ENCODE data around the gene LIX1.
A peak's percentile ranks its signal among the peaks of the same experiment; 100 is the strongest.
"Not testable (repeated sequence)": the region's sequence is repeated elsewhere in the genome, so short reads cannot be mapped to it uniquely, and the experiment has no call there.

The LIX1 gene

DNA sequence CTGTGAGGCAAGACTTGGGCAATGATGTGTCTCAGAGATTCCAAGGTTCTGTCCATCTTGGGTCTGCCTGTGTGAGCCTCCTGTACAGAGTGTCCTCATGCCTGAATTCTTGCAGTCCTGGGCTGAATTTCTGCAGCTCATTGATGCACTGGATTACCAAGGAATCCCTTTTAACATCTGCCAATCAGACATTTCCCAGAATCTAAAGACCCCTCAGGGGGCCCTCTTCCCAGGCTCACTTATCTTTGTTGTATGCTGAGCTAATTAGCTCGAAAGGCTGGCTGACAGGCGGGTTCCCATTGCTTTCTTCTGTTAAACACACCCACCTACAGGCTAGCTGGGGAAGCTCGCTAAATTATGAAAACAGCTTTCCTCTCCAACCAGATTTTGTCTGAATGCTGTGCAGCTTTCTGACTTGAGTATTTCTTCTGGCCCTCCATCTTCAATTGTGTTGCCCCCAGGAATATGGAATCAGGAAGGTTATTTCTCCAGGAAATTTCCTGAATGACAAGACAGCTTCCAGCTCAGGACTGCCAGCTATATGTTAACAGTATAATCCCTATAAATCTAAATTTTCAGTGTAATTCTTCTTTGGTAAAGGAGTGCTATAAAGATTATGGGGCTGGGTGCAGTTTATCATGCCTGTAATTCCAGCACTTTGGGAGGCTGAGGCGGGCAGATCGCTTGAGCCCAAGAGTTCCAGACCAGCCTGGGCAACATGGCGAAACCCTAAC is at the start of gene LIX1:
Gene LIX1, minus strand, starts transcription at position 91 of the 734 bp plus-strand sequence. Its CDS starts 35 bp downstream, at position 56.
- DNase-seq = peak; percentile 52

DNA sequence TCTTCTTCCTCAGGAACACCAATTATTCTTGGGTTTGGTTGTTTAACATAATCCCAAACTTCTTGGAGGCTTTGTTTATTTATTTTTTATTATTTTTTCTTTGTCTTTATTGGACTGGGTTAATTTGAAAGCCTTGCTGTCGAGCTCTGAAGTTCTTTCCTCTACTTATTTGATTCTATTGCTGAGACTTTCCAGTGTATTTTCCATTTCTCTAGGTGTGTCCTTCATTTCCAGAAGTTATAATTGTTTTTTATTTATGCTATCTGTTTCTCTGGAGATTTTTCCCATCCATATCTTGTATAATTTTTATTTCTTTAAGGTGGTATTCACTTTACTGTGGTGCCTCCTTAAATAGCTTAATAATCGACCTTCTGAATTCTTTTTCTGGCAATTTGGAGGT is 49.5 kb upstream of the LIX1 start:
- no peak for DNase-seq

- not testable (repeated sequence) for DNase-seq
Observed at GRCh38 chr5:97189523-97189922, 47.1 kb upstream of the LIX1 start.

DNA sequence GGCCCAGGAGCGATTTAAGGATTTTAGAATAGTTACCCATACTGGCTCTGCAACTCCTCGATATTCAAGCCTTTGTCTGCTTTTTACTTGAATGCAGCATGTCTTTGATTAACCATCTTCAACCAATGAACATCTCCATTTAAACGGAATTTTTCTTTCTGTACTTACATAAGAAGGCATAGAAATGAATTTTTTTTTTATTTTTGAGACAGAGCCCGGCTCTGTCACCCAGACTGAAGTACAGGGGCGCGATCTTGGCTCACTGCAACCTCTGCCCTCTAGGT is 41.5 kb upstream of the LIX1 start:
- DNase-seq = no peak

DNA sequence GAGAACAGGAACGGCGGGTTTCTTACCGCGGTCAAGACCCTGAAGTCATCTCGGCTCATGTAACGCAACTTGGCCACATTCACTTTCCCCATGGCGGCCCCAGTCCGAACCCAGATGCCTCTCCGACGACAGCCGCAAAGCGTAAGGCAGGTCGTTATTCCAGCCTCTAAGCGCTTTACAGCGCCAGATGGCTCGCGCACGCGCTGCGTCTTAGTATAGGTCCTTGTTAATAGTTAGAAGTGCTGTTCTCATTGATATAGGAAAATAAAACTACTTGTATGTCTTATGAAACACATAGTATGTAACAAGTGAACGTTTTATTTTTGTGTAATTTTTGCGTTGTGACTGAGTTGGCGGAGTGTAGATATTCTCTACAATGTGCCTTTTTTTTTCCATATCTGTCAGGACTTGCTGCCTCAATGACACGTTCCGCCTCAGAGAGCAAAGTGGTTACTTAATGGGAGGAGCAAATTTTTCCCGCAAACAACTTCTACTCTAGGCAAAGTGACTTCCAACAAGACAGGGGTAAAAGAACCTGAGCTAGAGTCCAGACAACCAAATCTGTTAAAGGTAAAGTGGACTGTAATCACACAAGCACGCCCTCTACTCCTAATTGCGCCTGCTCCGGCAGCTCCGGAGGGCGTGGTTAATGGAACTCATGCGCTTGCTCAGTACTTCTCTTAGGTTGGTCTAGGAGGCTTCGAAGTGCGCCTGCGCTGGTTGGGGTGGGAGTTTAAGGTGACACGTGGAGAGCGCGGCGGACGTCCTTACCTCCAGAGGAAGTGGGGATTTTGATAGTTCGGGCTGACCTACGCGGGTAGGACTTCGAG is 40.9 kb upstream of the LIX1 start, which contains the start of gene RIOK2:
Gene RIOK2, minus strand, starts transcription at position 148 of the 830 bp plus-strand sequence. Its CDS starts 56 bp downstream, at position 92.
- DNase-seq = peak; percentile 97

DNA sequence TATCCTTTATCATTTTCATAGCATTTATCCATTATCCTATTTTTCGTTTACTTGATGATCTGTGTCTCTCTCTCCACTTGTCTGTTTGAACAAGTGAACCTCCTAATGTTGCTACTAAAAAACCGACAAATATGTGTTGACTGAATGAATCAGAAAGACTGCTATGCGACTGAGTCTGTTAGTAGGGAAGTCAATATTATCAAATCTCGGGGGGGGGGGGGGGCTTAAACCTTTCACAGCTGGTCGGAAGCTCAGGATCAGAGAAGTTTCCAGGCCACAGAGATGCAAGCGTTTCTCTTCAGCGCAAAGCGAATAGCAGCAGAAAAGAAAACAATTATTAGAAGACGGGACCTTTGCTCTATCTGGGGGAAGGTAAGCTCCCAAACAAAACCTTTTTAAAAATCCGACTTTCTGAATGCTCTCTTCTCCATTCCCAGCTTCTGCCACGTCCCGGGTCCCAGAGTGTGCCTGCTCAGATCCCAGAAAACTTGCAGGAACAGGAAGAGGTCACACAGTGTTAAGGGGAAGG is 40.2 kb upstream of the LIX1 start:
- DNase-seq = no peak

DNA sequence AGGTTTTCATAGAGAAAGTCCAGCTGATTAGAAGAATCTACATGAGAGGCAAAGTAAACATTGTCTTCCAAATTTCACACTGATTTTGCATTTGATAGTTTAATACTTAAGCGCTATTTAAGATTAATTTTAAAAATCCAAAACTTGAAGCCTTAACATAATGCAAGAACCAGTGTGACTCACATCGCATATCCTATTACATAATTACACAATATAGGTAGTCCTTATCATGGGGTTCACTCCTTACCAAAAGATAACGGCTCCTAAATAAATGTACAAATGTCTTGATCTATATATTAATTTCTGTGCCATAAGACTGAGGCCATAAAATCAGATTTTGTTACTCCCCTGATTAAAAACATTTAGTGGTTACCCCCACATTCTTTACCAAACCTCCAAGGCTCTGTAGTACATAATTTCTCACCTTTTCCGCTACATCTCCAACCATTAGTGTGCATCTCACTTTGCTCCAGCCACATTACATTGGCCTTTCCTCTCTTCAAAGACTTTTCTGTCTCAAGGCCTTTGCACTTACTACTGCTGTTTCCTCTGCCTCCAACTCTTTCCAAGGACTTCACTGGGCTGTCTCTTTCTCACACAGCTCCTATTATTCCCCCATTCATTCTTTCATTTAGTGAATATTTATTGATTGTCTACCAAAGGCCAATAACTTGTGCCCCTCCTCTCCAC is 39.6 kb upstream of the LIX1 start:
- no peak for DNase-seq

GRCh38 chr5:97179457-97179856 is 37.0 kb upstream of the LIX1 start:
- not testable (repeated sequence) for DNase-seq

- no peak for DNase-seq
Observed at GRCh38 chr5:97172227-97172626, 29.8 kb upstream of the LIX1 start.

GRCh38 chr5:97171703-97172102 is 29.3 kb upstream of the LIX1 start:
- DNase-seq = no peak

DNA sequence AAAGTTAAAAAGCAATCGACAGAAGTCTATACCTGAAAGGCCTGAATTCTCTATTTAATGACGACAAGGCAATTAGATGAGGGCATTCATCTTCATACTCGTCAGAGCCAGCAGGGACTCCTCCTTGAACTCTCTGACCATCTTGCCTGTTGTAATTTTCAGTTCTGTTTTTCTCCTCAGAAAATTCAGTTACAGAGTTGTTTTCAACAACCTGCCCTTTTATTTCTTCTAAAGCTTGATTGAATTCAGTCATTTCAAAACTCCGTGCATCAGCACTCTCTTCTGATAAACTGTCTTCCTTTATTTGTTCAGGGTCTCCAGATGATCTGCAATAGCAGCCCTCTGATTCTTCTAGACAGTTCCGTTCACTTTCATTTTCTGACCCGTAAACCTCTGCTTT is 25.0 kb upstream of the LIX1 start:
- no peak for DNase-seq

GRCh38 chr5:97165726-97166125 is 23.3 kb upstream of the LIX1 start:
- DNase-seq = no peak

- no peak for DNase-seq
Observed at GRCh38 chr5:97164846-97165245, 22.4 kb upstream of the LIX1 start.

DNA sequence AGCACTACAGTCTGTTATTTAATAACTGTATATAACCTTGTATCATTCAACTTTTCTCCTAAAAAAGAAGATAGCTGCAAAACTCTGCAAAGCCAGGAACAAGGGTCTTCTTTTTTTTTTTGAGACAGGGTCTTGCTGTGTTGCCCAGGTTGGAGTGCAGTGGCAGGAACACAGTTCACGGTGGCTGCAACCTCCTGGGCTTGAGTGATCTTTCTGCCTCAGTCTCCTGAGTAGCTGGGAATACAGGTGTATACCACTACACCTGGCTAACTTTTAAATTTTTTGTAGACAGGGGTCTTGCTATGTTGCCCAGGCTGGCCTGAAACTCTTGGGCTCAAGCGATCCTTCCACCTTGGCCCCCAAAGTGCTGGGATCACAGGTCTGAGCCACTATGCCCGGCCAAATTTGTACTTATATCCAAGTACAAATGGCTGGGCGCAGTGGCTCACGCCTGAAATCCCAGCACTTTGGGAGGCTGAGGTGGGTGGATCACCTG is 21.4 kb upstream of the LIX1 start:
- no peak for DNase-seq

DNA sequence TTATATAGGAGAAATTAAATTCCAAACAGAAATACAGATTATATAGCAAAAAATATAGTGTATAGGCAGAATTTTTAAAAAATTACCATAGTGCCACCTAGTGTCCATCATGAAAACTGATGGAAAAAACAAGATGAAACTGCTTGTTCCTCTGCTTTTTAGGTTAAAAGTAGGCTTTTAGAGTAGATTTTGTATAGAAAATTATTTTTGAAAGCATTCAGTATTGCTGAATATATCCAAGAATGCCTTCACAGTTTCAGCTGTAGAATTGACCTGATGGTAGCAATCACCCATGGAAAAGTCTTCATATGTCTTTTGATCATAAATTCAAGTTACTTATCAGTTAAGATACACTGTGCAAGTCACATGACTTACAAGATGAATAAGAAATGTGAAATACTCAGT is 21.0 kb upstream of the LIX1 start:
- peak; percentile 11 for DNase-seq

GRCh38 chr5:97162045-97162444 is 19.6 kb upstream of the LIX1 start:
- DNase-seq = peak; percentile 46

GRCh38 chr5:97157689-97158088 is 15.3 kb upstream of the LIX1 start:
- no peak for DNase-seq

DNA sequence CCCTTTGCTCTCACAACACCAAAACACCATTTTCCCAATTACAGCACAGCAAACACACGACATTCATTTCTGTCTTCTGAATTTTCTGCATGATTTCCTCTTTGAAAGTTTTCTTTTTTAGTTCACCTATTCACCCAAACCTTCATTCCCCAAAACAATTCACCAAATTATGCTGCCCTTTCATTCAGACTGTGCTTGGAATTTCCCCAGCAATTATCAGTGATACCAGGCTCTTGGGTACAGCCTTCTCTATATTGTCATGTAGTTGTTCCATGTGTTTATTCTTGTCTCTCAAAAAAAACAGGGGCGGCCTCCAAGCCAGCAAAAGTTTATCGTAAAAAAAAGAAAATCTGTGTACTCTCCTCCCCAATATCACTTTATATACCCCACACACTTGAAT is 9.0 kb upstream of the LIX1 start:
- no peak for DNase-seq

GRCh38 chr5:97150401-97150800 is 8.0 kb upstream of the LIX1 start:
- DNase-seq = no peak

GRCh38 chr5:97149709-97150108 is 7.3 kb upstream of the LIX1 start:
- no peak for DNase-seq

- DNase-seq = no peak
Observed at GRCh38 chr5:97148288-97148687, 5.9 kb upstream of the LIX1 start.

GRCh38 chr5:97143704-97144103 is 1.3 kb upstream of the LIX1 start:
- no peak for DNase-seq

DNA sequence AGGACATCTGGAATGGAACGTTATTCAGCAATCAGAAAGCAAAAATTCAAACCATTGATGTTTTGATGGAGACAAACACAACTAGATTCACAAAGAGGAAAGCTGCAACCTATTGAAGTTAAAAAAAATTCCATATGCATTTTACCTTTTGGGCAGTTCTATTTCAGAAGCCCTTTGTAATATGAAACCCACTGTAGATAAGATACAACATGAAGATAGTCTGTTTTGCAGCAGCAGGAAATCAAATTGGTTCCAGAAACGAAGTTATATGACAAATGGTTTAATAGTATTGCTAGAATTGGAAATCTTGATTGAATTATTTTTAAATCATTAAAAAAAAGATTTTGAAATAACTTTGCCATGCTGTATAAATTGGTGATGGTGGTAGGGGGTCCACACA is 872 bp downstream of the LIX1 start:
- no peak for DNase-seq
